Left renal cortex interstitium (tissue), 4 donors: Measurements from ENCODE around the gene PCDHGC4. TPM values are rescaled to one million over a fixed set of nuclear protein-coding genes. Genes with fewer than 3 reads are reported as not detected.

ENCODE experiments used
- DNase-seq, 4 donors: peaks; one replicate each; pipeline ENCODE4 v3.0.0-alpha.2; 2013; ENCODE audit warnings: low read depth in 4 of 4, low spot score in 2 of 4, missing footprints in 1 of 4
- polyA plus RNA-seq, 4 donors: library from polyadenylated mRNA; unstranded; fragments of 120-200 nt; gene quantifications; one replicate each; pipeline ENCODE4 v1.2.1, GENCODE V29; 2013; ENCODE audit not compliant: insufficient read length in 4 of 4

The PCDHGC4 gene
- polyA plus RNA-seq = 1 to 10 TPM; 2.8 to 4.1 (median 3.0) TPM

DNA sequence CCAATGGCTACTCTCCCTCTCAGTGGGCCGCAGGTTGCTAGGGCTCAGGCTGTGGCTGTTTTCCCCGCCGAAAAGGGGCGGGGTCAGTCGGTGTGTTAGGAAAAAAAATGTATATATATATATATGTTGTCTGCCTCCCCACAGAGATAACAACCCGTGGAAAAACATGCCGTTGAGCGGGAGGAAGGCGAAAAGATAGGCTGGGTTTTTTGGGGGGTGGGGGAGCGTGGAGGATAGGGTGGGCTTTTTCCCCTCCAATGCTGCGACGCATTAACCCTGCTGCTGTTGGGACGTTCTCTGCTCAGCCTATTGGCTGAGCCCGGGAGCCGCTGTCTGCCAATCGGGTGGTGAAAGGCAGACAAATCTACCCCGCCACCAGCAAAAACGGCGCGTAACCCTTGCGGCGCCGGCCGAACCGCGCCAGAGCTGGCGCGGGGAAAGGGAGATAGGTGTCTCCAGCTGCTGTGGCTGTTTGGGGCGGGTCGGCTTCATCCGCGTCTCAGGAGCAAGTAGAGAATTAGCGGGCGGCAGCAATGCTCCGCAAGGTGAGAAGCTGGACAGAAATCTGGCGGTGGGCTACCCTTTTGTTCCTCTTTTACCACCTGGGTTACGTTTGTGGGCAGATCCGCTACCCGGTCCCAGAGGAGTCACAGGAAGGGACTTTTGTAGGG is at the start of gene PCDHGC4:
Gene PCDHGC4, plus strand, starts transcription at position 390 of the 671 bp plus-strand sequence. Its CDS starts 144 bp downstream, at position 534.
- no peak for DNase-seq

DNA sequence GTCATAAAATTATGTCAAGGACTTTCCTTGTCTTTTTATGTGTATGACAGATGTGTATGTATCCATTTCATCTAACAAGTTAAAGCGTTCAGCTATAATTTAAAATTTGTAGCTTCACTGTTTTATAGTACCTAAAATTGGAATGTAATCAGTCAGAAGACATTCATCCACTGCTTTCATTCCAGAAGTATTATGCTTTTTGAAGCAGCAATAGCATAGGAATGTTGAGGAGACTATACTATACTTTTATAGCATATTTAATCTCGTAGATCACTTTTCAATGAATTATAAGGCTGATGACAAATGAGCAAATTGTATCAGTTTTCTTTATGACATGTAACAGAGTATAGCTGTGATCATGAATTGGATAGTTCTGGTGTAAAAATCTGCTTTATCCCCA is 47.6 kb upstream of the PCDHGC4 start:
- no peak for DNase-seq

- no peak for DNase-seq
Measured at GRCh38 chr5:141439411-141440141, 45.3 kb upstream of the PCDHGC4 start.

GRCh38 chr5:141440341-141440740 is 44.5 kb upstream of the PCDHGC4 start:
- DNase-seq = no peak

- DNase-seq = no peak
Measured at GRCh38 chr5:141441571-141442170, 43.2 kb upstream of the PCDHGC4 start.

- no peak for DNase-seq
Measured at GRCh38 chr5:141465351-141465750, 19.5 kb upstream of the PCDHGC4 start.

DNA sequence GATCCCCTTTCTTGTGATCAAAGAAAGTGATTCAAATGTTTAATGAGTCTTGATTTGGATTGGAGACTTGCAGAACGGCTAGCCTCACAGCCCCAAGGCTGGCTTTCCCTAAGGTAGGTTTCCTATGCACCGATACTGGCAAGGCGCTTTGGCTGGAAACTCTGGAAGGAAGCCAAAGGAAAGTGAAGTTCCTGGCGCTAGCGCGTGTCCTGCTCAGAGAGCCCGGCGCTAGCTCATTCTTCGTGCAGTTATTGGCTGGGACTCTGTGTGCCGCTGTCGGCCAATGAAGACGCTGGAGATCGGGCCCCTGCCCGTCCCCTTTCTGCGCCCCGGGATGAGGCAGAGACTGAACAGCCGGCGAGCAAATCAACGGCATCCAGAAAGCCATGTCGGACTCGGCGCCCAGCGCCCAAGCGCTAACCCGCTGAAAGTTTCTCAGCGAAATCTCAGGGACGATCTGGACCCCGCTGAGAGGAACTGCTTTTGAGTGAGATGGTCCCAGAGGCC is 9.2 kb upstream of the PCDHGC4 start, which contains the start of gene PCDHGC3:
Gene PCDHGC3, plus strand, starts transcription at position 342 of the 507 bp plus-strand sequence. Its CDS starts 151 bp downstream, at position 493.
- peak in 3 of 4 donors; percentile 84 to 90 (median 88) for DNase-seq

DNA sequence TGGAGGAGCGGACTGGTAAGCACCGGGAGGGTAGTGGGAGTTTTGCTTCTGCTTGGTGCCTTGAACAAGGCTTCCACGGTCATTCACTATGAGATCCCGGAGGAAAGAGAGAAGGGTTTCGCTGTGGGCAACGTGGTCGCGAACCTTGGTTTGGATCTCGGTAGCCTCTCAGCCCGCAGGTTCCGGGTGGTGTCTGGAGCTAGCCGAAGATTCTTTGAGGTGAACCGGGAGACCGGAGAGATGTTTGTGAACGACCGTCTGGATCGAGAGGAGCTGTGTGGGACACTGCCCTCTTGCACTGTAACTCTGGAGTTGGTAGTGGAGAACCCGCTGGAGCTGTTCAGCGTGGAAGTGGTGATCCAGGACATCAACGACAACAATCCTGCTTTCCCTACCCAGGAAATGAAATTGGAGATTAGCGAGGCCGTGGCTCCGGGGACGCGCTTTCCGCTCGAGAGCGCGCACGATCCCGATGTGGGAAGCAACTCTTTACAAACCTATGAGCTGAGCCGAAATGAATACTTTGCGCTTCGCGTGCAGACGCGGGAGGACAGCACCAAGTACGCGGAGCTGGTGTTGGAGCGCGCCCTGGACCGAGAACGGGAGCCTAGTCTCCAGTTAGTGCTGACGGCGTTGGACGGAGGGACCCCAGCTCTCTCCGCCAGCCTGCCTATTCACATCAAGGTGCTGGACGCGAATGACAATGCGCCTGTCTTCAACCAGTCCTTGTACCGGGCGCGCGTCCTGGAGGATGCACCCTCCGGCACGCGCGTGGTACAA is 8.5 kb upstream of the PCDHGC4 start:
- DNase-seq = peak in 2 of 4 donors; percentile 82

DNA sequence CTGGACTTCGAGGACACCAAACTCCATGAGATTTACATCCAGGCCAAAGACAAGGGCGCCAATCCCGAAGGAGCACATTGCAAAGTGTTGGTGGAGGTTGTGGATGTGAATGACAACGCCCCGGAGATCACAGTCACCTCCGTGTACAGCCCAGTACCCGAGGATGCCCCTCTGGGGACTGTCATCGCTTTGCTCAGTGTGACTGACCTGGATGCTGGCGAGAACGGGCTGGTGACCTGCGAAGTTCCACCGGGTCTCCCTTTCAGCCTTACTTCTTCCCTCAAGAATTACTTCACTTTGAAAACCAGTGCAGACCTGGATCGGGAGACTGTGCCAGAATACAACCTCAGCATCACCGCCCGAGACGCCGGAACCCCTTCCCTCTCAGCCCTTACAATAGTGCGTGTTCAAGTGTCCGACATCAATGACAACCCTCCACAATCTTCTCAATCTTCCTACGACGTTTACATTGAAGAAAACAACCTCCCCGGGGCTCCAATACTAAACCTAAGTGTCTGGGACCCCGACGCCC is 7.7 kb upstream of the PCDHGC4 start:
- DNase-seq = no peak

- no peak for DNase-seq
Measured at GRCh38 chr5:141477815-141478214, 7.0 kb upstream of the PCDHGC4 start.

DNA sequence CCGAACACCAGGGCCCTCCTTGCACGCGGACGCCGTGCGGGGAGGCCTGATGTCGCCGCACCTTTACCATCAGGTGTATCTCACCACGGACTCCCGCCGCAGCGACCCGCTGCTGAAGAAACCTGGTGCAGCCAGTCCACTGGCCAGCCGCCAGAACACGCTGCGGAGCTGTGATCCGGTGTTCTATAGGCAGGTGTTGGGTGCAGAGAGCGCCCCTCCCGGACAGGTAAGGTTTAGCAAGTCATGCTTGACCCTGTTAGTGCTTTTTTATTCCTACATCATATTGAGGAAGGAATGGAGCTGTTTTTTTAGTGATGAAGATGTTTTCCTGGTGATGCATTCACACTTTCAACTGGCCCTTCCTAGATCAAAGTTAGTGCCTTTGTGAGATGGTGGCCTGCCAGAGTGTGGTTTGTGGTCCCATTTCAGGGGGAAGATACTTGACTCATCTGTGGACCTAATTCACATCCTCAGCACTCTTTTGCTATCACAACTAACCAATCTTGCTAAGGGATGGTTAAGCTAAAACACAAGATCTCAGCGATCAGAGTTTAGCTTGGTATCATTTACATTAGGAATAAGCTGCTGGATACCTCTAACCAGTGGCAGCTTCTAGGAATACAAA is 6.4 kb upstream of the PCDHGC4 start:
- no peak for DNase-seq

DNA sequence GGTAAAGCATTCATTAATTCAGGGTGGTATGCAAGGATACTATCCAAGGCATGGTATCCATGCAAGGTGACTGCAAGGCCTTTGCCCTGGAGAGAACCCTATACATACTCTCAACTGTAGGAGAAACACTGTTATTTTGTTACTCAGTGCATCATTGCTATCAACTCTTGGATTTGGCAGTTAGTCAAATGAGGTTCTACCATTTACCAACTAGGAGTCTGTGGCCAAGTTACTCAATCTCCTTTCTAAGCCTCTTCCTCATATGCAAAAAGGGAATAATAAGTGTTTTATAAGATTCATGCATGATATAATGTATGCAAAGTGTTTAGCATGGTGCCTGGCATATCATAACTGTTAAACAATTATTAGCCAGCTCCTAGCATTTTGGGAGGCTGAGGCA is 5.1 kb upstream of the PCDHGC4 start:
- DNase-seq = no peak

- DNase-seq = no peak
Measured at GRCh38 chr5:141483902-141484301, 928 bp upstream of the PCDHGC4 start.

DNA sequence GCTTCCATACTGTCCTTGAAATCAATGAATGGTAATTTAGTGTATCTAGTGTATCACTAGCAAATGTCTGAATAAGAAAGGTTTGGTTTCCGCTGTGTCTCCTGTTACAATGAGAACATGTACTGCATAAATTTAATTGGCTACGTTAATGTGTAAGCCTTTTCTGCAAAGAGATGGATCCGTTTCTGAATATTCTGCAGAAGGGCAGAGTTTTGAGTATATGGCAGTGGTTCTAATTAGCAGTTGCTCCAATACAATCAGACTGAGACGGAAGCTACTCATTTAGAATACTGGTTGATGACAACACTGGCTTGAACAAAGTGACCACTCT is 555 bp upstream of the PCDHGC4 start:
- no peak for DNase-seq

- no peak for DNase-seq
Measured at GRCh38 chr5:141485321-141486055, 658 bp downstream of the PCDHGC4 start.

- no peak for DNase-seq
Measured at GRCh38 chr5:141486091-141486490, 1.3 kb downstream of the PCDHGC4 start.

- DNase-seq = no peak
Measured at GRCh38 chr5:141487131-141487530, 2.3 kb downstream of the PCDHGC4 start.

DNA sequence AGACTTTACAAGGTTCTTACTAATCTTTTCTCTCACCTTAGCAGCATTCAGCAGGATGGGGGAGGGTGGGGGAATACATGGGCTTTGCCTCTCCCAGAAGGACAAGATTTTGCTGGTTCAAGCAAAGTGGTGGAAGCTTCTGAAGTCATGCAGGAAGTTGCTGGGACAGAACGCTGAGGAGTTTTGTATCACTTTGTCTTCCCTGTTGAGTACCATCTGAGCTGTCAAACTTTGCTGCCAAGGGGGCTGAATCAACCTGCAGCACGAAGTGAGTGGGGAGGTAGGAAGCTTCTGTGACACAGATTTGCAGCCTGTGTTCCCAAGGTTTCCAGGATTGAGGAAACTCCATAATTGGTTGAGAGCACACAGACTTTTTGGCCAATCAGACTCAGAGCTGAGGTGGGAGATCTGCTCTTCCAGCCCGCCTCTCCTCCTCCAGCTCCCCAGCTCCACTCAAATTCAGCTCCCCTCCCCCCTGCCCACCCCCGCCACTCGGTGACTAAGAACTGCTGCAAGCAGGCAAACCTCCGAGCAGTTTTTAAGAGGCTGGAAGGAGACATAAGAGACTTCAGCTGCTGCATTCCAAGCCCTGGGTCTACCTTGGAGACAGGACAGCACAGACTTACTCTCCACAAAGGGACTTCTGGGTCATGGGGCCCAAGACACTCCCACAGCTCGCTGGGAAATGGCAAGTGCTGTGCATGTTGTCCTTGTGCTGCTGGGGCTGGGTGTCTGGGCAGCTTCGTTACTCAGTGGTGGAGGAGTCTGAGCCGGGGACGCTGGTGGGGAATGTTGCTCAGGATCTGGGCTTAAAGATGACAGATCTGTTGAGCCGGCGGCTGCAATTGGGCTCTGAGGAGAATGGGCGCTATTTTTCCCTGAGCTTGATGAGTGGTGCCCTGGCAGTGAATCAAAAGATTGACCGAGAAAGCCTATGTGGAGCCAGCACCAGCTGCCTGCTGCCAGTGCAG is 4.0 kb downstream of the PCDHGC4 start, which contains the start of gene PCDHGC5:
Gene PCDHGC5, plus strand, starts transcription at position 491 of the 971 bp plus-strand sequence. Its CDS starts 160 bp downstream, at position 651.
- no peak for DNase-seq
